ENCODE measurements around the gene UBE2O. TPM values are rescaled to one million over a fixed set of nuclear protein-coding genes. Genes with fewer than 3 reads are reported as not detected.

Gene UBE2O
- total RNA-seq, 1 experiment from 2014 or later: 64.7 TPM

DNA sequence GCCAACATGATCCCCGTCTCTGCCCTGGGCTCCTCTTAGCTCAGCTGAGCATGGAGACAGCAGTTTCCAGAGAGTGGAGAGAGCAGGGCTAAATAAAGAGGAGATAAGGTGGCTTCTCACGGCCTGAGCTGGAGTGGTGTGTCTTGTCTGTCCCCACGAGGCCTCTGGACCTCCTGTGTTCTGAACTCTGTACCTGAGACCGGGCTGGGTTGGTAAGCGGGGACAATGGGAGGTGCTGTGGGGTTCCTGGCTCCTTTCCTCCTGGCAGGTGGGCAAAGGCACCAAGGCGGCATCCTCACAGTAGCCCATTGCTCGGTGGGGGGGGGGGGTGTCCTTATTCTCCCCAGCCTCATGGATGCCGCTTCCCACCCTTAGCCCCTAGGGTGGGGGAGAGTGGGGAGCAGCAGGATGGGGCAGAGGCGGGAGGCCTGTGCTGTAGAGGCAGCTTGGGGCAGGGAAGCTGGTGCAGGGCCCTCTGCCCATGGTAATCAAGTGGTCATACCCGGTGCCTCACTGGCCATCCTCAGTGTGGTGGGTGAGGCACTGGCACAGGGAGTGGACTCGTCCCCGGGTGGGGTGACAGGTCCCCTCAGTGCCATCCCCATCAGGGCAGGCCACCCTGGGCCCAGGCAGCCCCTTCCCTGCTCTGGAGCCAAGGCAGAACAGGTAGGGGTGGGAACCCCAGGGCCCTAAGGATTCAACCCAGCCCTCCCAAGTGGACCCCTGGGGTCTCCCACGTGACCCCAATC, 17.2 kb upstream of the UBE2O start:
- Histone ChIP-seq H3K9ac (ENCODE audit: low read length) (no peak overlapping the region), H3K4me2 (ENCODE audit: low read length) (no peak overlapping the region), H3K4me3 (ENCODE audit: low read length) (no peak overlapping the region), H3K36me3 (ENCODE audit: low read depth, low read length) (no peaks in the 10 kb centered on the region; the same call in 1 of the 2 replicates), H3F3A (ENCODE audit: low read length, unreplicated experiment) (no peaks in the 10 kb centered on the region), H3K4me1 (ENCODE audit: insufficient read depth, low read length) (no peaks in the 10 kb centered on the region; the same call in 1 of the 2 replicates), H3K9me3 (ENCODE audit: low read length) (no peaks in the 10 kb centered on the region), H3K9me2 (replicated peaks; ENCODE audit: low read length) (no peaks in the 10 kb centered on the region), H3K27me3 (ENCODE audit: low read length) (no peaks in the 10 kb centered on the region), H4K20me1 (ENCODE audit: low read length) (no peaks in the 10 kb centered on the region), H2AFZ (ENCODE audit: low read length) (no peak overlapping the region), H3K79me2 (ENCODE audit: low read length) (no peaks in the 10 kb centered on the region), H3K27ac (ENCODE audit: low read length) (no peak overlapping the region)
- TF ChIP-seq, protein P1, sequence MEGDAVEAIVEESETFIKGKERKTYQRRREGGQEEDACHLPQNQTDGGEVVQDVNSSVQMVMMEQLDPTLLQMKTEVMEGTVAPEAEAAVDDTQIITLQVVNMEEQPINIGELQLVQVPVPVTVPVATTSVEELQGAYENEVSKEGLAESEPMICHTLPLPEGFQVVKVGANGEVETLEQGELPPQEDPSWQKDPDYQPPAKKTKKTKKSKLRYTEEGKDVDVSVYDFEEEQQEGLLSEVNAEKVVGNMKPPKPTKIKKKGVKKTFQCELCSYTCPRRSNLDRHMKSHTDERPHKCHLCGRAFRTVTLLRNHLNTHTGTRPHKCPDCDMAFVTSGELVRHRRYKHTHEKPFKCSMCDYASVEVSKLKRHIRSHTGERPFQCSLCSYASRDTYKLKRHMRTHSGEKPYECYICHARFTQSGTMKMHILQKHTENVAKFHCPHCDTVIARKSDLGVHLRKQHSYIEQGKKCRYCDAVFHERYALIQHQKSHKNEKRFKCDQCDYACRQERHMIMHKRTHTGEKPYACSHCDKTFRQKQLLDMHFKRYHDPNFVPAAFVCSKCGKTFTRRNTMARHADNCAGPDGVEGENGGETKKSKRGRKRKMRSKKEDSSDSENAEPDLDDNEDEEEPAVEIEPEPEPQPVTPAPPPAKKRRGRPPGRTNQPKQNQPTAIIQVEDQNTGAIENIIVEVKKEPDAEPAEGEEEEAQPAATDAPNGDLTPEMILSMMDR (conservative IDR thresholded peaks at IDR 0.05; ENCODE audit: low read depth, low read length): no peak
- no peak for TF ChIP-seq EZH2phosphoT487 (IDR thresholded peaks at IDR 0.05; ENCODE audit: borderline replicate concordance, low read length)
- no peak for TF ChIP-seq EZH2 (IDR thresholded peaks at IDR 0.05; ENCODE audit: low read length, unreplicated experiment)
- ChIA-PET POLR2A (ENCODE audit: unreplicated experiment) (no interaction called here), CTCF (interaction anchor here (0.7 kb wide), 1 partner anchor 11 kb away, joined by 3 read pairs; no protein-coding TSS in a partner anchor)
- DNase-seq (no peak), ATAC-seq (no peak)
- intact Hi-C loops (cut with micrococcal nuclease): no loop called here
- BruUV-seq (replicated peaks): no TSS peak

DNA sequence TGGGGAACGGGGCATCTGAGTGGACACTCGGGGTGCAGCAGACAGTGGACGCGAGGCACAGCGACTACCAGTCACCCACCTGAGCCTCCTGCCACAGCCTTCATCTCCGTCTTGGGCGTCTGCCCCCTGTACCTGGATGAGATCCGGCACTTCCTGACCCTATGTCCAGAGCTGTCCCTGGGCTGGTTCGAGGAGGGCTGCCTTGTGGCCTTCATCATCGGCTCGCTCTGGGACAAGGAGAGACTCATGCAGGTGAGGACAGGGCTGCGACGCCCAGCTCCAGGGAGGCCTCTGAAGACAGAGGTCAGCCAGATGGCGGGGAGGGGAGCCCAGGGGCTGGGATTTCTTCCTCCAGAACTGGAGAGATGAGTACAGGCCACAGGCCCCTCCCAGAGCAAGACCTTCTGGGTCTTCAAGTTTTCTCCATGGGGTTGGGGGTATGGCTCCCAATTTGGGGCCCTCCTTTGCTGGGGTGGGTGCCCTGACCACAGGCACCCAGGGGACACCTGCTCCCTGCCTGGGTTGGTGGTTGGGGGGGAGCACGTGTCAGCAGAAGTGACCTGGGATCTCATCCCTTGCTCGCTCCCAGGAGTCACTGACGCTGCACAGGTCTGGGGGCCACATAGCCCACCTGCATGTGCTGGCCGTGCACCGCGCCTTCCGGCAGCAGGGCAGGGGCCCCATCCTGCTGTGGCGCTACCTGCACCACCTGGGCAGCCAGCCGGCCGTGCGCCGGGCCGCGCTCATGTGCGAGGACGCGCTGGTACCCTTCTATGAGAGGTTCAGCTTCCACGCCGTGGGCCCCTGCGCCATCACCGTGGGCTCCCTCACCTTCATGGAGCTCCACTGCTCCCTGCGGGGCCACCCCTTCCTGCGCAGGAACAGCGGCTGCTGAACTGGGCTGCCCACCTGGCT, 16.4 kb upstream of the UBE2O start:
- Histone ChIP-seq H3K36me3 (ENCODE audit: low read depth, low read length) (no peaks in the 10 kb centered on the region; the same call in 1 of the 2 replicates), H3K9me2 (replicated peaks; ENCODE audit: low read length) (no peaks in the 10 kb centered on the region), H3K4me3 (ENCODE audit: low read length) (no peak overlapping the region), H3K79me2 (ENCODE audit: low read length) (no peaks in the 10 kb centered on the region), H3K9me3 (ENCODE audit: low read length) (no peaks in the 10 kb centered on the region), H3K9ac (ENCODE audit: low read length) (no peak overlapping the region), H3K27me3 (ENCODE audit: low read length) (no peaks in the 10 kb centered on the region), H3F3A (ENCODE audit: low read length, unreplicated experiment) (no peaks in the 10 kb centered on the region), H3K27ac (ENCODE audit: low read length) (no peak overlapping the region), H3K4me2 (ENCODE audit: low read length) (no peak overlapping the region), H4K20me1 (ENCODE audit: low read length) (no peaks in the 10 kb centered on the region), H2AFZ (ENCODE audit: low read length) (no peak overlapping the region), H3K4me1 (ENCODE audit: insufficient read depth, low read length) (no peaks in the 10 kb centered on the region; the same call in 1 of the 2 replicates)
- no peak for ATAC-seq
- no peak for DNase-seq
- intact Hi-C loops (cut with micrococcal nuclease): no loop called here
- ChIA-PET POLR2A (ENCODE audit: unreplicated experiment) (no interaction called here), CTCF (interaction anchor here (0.7 kb wide), 1 partner anchor 11 kb away, joined by 3 read pairs; no protein-coding TSS in a partner anchor)
- no peak for TF ChIP-seq EZH2 (IDR thresholded peaks at IDR 0.05; ENCODE audit: low read length, unreplicated experiment)
- TF ChIP-seq, protein P1 (conservative IDR thresholded peaks at IDR 0.05; ENCODE audit: low read depth, low read length): no peak
- TF ChIP-seq EZH2phosphoT487 (IDR thresholded peaks at IDR 0.05; ENCODE audit: borderline replicate concordance, low read length): no peak
- no TSS peak for BruUV-seq (replicated peaks)

All from PC-3 (cell line).